NCI-H1930 (cell line): ENCODE results near the gene BDH1.

ENCODE experiments used
- DNase-seq, 2 experiments: peaks; one replicate each; lab custom pipeline; 2025; lab: John Stamatoyannopoulos, UW

The BDH1 gene

DNA sequence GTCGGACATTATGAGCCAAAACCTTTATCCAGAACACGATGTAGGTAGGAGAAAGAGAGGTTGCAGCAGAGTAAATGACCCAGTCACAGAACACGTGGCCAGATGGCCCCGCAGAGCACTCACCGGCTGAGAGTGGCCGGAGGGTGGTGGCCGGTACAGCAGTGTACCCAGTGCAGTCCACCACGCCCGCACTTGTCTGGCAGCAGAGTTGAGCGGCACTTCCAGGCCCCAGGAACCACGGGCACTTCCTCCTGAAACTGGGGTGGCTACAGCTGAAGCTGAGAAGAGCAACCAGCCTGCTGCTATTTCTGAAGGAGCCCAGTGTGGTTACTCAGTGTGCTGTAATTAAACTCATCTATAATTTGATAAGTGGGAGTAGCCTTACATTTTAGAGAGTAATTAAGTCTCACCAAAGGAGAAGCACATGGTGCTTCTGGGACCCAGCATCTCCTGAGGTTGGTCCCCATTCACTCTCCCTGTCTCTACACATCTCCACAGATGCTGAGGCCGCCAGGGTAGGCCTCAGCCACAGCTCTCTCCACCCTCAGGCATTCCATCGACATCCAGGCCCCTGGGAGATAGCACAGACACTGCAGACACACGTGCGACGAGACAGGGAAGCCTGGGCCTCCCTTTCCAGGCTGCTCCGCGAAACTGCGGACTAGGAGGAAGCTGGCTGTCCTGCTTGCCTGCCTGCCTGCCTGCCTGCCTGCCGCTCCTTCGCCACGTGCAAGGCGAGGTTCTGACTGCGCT lies 49.8 kb downstream of the BDH1 start:
- no peak for DNase-seq

DNA sequence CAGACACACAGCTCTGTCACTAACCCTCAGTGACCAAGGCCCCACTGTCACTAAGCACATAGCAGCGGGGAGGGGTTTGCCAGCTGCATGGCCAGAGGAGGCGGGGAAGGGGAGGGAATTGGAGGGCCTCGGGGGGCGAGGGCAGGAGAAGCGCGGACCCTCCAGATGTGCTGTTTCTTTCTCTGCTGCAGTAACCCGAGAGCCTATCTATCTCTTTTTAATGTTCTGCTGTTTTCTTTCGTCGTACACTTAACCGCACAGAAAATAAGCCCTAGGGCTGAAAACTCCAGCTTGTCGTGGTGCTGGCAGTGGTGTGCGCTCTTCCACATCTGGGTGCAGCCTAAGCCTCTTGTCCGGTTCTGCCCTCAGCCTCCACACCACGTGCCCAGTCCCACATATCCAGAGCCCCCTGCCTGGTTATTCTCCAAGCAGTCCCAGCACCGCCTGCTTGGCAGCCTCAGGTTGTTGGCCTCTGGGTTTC lies 51.1 kb downstream of the BDH1 start:
- no peak for DNase-seq

DNA sequence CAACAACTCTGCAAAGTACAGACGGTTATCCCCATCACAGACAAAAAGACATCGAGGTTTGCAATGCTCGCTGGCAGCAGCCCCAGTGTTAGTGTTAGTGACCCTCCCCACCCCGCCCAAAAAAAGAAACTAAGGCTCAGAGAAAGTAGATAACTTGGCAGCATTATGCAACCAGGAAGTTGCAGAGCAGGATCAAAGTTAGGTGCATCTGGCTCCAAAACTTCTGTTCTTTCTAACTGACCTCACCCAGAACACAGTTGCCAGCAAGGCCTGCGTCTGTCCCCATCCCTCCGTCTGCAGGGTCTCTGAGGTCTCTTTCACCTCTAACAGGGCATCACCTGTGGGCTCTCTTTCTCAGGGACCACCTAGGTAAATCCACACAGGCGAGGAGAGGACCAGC lies 51.5 kb downstream of the BDH1 start:
- DNase-seq = no peak

DNA sequence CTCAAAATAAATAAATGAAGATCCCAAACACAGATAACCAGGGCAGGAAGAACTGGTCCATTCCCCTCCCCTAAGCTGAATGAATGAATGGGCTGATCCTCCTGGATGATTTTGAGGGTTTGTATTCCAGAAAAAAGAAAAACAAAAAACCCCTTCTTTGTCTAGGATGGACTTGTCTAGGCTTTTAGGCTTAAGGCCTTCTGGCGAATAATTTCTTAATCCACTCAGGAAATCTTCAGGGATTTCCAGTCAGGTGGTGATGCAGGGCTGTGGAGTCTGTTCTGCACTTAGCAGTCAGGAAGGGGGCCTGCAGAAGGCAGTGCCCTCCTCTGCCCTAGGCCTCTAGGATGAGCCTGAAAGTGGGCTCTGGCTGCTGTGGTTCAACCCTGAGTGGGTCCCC lies 52.1 kb downstream of the BDH1 start:
- DNase-seq = no peak

DNA sequence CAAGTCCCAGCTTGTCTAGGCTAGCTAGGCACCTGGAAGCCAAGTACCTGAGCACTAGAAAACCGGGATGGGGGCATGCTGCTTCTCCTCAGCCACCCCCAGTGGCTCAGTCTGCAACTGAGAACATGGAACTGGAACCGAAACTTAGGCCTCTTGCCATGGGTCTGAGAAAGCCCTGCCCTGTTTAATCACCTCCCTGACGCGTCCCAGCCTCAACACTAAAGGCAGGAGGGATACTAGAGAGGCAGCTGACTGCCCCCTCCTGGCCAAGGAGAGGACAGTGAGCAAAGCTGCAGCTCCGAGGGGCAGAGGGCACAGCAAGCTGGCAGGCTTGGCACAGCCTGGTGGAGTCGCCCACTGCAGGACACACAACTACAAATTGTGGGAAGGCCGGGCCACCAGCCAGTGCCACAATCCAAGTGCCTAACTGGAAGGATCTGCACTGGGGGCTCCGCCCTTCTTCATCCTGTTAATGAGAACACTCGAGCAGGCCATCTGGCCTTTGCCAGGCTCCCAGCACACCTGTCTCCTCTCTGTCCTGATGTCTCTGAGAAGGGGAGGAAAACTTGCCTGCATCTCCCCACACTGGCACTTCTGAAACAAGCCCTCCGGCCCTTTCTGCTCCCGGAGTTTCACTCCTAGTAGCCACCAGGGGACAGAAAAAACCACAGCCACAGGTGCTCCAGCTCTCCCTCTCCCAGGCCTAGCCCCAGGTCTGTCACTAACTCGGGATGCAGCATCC lies 53.7 kb downstream of the BDH1 start:
- peak in 1 of 2 experiments; percentile 2 for DNase-seq

DNA sequence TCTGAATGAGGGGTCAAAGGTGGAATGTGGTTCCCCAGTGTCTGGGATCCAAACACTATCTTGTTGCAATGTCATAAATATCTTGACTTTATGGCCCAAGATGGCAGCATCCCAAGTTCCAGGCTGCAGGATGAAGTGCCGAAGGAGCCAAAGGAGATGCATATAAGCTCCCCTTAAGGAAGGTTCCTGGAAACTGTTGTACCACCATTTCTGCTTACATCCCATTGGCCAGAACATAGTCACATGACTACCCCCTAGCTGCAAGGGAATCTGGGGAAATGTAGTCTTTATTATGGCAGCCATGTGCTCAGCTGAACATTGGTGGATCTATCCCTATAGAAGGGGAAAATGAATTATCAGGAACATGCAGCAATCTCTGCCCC lies 54.3 kb downstream of the BDH1 start:
- no peak for DNase-seq

DNA sequence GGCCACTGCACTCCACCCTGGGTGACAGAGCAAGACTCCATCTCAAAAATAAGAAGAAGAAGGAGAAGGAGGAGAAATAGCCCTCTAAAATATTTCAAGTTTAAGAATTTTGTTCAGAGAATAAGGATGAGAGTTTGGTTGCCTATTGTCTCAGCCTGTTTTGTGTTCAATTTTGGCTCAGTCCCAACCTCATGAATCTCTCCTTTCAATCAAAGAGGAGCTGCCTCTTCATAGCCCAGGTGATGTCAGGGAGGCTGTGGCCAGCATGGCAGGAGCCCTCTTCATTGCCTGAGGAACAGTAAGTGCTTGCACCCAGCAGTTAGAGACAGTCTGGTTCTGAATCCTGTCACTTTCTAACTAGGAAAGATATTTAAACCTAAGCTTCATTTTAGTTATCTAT lies 55.0 kb downstream of the BDH1 start:
- DNase-seq = no peak

DNA sequence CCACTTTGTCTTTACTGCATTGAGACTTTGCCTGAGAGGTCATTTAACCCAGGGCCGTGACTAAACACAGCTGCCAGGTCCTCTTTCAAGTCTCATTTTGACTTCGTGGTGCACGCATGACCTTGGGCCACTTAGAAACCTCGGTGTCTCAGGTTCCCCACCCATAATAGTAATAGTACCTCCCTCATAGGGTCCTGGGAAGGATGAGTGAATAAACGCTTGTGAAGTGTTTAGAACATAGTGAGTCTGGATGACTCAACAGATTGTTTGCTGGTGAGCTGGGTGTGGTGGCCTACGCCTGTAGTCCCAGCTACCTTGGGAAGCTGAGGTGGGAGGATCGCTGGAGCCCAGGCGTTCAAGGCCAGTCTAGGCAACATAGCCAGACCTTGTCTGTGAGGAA lies 56.3 kb downstream of the BDH1 start:
- no peak for DNase-seq

DNA sequence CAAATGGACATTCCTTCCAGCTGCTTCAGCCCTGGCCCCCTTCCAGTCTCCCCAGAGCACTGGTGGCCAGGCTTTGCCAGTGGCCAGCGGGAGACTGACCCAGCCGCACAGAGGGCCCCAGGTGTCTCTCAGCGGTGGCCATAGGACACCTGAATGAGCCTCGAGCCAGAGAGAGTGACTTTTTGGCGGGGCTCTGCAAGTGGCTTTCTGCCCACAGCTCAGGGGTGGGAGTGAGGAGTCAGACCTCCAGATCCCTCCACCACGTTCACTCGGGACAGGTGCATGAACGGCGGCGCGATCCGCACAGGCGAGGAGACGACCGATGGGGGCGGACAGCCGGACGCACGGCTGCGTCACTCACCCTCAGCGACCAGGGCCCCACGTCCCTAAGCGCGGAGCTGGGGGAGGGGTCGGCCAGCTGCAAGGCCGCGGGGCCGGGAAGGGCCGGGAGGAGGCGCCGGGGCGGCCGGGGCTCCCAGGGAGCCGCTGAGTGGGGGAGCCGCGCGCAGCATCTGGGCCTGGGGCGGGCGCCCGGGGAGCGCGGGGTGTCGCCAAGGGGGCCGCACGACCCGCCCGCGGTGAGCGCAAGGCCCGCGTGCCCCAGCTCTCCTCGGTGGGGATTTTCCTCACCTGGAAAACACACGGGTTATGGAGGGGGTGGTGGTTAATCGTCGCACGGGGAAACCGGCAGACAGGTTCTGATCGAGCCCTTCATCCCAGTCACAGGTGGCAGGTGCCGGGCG lies 57.1 kb downstream of the BDH1 start:
- DNase-seq = no peak

DNA sequence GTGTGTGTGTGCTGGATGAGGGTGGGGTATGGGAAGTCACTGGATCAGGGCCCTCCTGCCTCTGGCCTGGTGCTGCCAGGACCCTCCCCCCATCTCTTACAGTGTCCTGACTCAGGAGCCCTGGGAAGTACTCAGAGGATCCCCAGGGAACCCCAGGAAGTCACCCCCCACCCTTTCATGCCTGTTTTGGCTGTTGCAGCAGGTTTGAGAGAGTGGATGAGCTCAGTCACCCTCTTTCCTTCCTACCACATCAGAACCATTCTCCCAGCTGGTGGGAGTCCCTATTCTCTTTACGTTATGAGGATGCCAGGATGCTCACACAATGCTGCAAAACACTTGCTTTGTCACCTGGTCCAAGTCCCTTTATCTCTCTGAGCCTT lies 59.0 kb downstream of the BDH1 start:
- DNase-seq = no peak

DNA sequence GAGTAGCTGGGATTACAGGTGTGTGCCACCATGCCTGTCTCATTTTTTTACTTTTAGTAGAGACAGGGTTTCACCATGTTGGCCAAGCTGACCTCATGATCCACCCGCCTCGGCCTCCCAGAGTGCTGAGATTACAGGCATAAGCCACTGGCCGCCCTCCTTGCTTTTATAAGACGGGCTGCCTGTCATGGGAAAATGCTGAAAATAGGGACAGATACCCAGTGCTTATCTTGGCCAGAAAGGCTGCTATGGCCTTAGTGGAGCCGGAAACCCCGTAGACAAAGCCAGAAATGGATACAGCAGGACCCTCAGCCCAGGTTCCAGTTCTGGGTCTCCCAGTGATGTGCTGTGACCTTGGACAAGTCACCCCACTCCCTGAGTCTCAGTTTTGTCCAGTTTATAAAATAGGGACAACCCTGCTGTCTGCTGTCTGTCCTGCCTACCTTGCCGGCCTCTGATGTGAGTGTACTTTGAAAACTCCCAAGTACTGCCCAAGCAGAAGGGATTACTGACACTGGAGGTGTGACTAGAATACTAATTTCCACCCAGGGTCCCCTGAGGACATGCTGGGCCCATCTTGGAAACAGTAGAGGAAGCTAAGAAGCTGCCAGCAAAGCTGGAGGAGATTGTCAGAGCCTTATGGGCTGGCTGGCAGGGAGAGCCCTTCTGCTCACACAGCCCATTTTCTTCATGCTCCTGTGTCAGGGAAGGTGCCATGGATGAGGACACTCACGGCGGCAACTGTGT lies 59.6 kb downstream of the BDH1 start:
- no peak for DNase-seq

DNA sequence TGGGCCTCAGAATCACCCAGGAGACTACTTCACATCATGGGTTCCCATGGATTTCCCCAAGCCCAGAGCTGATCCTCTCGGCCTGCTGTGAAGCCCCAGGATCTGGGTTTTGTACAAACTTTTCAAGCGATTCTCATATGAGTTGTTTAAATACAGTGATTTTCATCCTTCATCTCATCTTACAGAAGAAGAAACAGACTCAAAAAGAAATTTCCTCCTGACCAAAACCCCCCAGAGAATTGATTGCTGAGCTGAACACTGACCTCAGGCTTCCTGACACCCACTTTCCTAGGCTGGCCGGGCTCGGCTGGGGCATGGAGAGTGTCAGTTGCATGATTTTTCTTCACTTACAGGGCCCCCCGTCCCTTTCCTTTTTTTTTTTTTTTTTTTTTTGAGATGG lies 60.3 kb downstream of the BDH1 start:
- no peak for DNase-seq

DNA sequence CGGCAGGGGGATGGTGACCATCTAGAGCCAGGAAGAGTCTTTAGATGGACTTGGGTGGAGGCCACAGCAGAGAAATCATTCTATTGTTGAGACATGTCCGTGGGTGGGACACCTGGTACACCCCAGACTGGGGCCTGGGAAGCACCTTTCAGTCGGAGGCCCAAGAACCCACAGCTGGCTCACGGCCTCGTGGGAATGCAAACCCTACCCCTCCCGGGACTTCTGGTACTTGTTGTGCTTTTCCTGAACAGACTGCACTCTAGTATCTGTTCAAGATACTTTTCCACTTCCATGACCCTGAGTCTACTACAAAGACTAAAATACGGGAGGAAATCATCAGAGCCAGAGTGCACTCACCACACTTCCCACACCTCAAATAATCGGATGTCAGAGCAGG lies 60.7 kb downstream of the BDH1 start:
- no peak for DNase-seq

DNA sequence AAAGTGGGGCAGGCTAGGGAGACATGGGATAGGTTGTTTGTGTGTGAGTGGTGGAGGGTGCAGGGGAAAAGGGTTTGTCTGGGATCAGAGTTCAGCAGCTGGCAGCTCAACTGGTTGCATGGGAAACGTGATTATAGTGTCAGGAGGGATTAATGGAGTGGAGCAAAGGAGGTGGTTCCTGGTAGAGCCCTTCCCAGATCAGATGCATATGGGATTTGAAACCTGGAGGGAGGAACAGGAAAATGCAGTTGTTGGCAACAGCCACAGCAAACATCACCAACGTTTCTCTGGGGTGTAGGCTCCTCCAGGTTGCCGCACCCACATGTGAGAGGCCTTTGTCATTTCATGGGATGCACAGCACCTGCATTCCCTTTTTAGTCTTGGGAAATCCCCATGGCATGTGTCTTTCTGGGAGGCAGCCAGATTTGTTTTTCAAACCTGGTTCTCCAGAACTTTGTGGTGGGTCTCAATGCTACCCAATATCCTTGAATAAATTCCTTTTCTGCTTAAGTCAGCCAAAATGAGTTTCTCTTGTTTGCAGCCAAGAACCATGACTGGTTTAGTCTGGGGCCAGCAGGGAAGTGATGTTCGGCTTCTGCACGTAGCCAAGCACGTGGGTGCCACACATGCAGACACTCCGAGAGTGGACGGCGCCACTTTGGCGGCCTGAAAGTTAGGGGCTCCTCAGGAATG lies 61.3 kb downstream of the BDH1 start:
- no peak for DNase-seq

DNA sequence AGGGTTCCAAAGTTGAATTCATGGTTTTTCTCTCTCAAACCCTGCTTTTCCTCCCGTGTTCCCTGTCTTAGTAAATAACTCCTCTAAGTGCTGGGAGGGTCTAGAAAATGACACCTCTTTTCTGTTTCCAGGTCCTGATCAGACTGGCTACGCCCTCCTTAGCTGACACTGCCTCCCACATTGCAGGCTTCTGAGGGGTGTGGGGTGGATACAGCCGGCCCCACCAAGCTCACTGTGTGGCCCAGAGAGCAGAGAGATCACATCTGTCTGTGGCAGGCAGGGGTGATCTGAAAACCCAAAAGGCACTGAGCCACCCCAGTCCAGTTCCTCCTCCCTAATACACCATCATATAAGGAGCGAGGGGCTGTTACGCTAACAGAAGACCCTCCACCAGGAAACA lies 62.7 kb downstream of the BDH1 start:
- no peak for DNase-seq

DNA sequence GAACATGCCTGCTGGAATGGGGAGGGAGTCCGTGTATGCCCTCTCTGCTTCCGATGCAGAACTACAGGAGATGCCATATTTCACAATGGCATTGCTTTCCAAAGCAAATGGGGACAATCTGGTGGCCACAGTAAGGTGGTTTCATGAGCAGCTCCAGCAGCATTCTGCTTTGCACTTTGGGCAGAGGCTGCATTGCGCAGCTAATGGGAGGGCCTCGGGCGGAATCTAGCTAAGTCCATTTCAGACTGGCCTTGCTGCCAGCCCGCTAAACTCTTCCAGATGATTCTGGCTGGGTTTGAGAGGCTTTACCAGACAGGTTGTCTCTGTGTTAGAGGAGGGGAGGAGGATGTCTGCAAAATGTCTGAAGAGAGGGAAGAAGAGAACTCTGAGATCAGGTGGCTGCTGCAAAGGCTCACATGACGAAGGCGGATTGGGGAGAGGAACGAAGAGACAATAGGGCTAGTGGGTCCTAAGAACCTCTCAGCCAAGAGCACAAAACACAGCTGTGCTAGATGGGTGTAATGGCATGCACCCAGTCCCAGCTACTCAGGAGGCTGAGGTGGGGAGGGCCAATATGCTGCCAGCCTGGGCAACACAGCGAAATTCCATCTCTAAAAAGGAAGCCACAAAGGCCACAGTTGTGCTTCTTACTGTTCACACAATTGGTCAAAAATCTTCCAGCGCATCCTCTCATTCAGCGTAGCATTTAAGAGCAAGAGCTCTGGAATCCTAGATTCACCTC lies 63.7 kb downstream of the BDH1 start:
- no peak for DNase-seq

DNA sequence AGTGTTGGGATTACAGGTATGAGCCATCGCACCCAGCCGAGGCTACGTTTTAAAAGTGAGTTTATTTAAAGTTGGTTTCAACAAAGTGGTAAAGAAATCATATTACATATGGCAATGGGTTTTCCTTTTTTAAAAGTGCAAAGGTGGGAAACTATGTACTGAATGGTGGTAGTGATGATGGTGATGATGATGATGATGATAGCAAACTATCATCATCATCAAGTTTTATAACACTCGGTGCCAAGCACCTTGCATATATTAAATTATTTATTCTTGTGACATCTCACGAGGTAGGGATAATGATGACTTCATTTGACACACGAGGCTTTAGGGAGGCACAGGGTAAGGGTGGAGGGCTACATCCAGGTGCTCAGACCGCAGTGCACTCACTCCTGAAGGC lies 64.3 kb downstream of the BDH1 start:
- DNase-seq = no peak

DNA sequence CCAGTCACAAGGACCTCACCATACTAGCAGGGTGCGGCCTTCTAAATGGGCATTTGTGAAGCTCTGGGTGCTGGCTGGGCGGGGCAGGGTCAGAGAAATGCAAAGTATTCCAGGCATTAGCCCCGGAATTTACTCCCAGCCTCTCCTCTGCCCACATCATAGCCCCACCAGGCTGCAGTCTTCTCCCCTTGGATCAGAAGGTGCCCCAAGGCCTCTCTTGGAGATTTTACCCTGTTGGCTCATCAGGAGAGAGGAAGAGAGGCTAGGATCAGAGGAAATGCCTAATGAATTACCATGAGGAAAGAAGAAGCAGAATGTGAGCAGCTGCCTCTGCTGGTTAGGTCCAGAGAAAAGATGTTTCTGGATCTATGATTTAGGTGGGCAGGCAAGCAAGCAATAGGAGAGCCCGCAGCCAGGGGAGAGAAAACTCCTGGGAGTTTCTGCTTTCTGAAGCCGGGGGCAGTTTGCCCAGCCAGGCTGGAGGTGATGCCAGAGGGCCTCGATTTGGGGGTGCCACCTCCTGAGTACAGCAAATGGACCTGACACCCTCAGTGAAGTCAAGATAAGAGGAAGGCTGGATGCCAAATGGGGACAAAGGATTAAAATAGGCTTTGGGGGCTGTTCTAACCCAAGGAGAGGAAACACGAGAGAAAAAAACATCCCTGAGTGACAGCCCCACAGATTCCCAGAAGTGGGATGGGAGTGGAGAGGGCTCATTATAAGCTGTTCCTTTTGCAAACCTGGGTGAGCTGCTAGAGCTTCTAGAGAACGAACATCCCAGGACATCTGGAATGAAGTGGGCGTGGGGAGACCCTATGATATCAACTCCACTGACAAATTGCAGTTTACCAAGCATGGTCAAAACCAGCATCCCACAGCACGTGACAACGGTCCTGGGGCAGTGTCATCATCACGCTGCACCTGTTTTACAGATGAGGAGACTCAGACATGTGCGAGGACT lies 65.4 kb downstream of the BDH1 start:
- no peak for DNase-seq

DNA sequence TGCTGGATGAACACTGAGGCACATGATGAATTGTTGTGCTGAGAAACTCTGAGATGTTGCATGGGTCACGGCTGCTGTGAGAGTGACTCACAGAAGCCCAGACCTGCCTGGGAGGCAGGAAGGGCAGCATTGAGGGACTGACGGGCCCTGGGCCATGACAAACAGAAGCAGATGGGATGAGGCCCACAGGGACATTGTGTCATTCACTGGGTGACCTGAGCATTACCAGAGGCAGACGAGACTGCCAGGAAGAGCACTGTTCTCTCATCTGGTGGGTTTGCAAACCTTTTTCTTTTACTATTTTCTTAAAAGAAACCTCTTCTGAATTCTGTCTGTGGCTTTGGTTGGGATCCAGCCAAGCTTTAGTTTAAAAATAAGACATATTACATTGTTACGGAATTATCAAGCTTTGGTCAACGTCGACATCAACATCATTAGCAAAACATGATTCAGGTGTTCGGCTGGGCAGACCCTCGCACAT lies 67.8 kb downstream of the BDH1 start:
- no peak for DNase-seq

DNA sequence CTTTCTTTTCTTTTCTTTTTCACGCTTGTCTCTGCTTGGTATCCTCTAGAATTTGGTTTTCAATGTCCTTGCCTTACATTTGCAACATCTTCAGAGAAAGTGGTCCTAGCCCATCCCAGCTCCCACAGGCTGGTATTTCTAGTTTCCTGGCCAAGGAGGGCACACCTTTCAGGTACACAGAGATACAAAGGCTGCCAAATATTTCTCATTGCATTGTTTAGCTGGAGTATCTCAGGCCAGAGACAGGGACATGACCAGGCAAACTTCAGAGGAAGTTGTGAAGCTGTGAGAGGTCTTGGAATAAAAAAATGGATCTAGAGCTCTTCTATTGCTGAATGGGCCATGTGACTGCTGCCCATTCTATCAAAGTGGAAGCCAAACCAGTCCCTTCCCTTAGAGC lies 68.9 kb downstream of the BDH1 start:
- no peak for DNase-seq
